ENCODE data around the gene TGM3.

The TGM3 gene

GRCh38 chr20:2312876-2313275 lies 17.1 kb downstream of the TGM3 start:
- no peak for DNase-seq

DNA sequence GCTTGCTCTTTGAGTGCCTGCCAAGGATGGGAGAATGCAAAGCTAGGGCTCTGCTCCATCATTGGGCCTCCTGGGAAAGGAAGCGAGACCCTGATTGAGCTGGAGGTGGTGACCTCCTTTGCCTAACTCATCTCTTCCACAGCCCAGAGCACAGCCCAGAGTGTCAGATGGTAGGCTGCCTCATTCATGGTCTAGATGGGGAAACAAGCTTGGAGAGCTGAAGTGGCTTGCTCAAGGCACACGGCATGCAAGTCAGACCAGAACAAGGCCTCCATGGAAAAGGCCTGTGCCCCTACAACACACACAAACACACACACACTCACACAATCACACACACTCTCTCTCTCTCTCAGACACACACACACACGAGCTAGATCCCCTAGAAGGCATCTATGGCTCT lies 17.5 kb downstream of the TGM3 start:
- DNase-seq, result no peak

GRCh38 chr20:2314759-2315439 lies 19.1 kb downstream of the TGM3 start:
- DNase-seq, result no peak

DNA sequence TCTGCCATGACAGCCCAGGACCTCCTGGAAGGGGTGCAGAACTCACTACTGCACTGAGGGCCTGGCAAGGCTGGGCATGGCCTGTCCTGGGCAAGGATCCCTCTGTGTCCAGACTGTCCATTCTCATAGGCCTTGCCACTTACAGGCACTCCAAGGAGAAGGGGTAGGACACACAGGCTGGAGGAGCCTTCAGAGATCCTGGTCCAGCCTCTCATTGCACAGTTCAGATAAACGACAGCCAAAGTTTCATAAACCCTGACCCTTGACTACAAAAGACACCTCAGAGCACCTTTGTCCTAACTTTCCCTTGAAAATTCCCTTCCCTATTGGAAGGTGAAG lies 19.6 kb downstream of the TGM3 start:
- no peak for DNase-seq

DNA sequence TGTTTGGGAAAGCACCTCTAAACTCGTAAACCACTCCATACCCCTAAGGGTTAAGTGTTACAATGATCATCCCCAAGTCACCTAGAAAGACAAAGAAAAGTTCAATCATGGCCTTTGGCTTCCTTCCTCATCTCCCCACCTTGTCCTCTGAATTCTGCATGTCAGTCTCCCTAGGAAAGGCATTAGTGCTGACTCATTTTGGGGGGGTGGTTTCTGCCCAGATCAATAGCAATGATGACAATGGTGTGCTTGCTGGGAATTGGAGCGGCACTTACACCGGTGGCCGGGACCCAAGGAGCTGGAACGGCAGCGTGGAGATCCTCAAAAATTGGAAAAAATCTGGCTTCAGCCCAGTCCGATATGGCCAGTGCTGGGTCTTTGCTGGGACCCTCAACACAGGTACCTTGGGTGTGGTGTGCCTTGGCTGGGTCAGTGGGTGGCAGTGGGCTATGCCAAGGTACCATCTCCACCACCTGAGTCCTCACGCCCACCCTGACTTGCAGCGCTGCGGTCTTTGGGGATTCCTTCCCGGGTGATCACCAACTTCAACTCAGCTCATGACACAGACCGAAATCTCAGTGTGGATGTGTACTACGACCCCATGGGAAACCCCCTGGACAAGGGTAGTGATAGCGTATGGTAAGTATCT lies 21.2 kb downstream of the TGM3 start:
- no peak for DNase-seq

DNA sequence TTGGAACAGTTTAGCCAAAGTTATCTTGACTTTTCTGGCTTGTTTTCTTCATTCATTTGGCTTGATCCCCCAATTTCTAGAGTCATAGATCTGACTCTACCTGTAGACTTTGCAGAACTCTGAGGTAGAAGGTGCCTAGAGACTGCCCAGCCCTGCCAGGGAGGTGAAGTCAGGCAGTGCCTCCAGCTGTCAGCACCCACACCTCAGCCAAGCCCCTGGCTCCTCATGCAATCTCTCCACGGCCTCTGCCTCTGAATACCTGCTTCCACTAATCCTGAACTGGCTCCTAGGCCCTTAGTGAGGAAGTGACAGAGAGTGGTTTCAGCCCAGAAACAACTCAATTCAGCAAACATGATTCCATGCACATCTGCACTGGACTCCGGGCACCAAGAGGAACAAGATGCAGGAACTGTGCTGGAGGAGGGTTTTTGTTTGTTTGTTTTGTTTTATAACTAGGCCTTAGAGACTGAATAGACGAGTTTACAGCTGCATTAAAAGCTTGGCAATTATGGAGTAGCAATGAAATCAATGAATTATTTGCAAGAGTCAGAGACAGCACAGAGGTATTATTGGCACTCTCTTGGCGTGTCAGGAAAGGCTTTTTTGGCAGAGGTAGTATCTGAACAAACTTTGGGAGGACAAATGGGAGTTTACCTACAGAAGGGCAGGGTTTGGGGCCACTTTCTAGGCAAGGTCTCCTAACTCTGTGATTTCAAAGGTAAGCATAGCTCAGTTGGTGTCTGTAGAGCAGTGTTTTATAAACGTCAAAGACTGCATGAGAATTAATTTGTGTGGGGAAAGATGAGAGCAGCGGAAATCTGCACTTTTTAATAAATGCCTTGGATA lies 25.2 kb downstream of the TGM3 start:
- DNase-seq, result no peak

DNA sequence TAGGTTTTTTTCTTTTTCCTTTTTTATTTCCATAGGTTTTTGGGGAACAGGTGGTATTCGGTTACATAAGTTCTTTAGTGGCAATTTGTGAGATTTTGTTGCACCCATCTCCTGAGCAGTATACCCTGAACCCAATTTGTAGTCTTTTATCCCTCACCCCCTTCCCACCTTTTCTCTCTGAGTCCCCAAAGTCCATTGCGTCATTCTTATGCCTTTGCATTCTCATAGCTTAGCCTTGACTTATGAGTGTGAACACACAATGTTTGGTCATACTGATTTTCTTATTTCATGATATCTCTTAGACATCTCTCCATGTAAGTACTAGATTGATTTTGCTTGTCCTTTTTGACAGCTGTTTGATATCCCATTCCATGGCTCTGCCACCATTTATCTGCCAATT lies 27.2 kb downstream of the TGM3 start:
- no peak for DNase-seq

GRCh38 chr20:2326046-2326445 lies 30.2 kb downstream of the TGM3 start:
- DNase-seq, result no peak

- no peak for DNase-seq
Observed at GRCh38 chr20:2327620-2328555, 32.1 kb downstream of the TGM3 start.

- no peak for DNase-seq
Observed at GRCh38 chr20:2329286-2329685, 33.5 kb downstream of the TGM3 start.

GRCh38 chr20:2330090-2330695 lies 34.4 kb downstream of the TGM3 start:
- DNase-seq, result no peak

GRCh38 chr20:2331106-2331505 lies 35.3 kb downstream of the TGM3 start:
- no peak for DNase-seq

DNA sequence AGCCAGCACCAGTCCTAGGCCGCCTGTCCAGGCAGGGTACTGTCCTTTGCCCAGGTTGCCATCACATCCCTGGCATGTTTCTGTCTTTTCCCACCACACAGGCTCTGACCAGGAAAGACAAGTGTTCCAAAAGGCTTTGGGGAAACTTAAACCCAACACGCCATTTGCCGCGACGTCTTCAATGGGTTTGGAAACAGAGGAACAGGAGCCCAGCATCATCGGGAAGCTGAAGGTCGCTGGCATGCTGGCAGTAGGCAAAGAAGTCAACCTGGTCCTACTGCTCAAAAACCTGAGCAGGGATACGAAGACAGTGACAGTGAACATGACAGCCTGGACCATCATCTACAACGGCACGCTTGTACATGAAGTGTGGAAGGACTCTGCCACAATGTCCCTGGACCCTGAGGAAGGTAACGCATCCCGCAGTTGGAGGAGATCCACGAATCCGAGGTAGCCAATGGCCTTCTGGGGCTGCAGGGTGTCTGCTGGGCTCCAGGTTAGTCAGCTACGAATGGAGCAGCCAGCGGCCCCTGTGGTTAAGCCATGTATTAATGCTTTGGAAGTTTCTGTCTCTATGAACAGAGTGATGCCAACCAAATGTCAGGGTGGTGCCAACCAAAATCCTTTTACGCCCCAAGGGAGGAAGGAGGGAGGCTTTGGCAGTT lies 36.2 kb downstream of the TGM3 start:
- DNase-seq, result no peak

GRCh38 chr20:2332711-2333110 lies 36.9 kb downstream of the TGM3 start:
- DNase-seq, result no peak

- no peak for DNase-seq
Observed at GRCh38 chr20:2333821-2334220, 38.0 kb downstream of the TGM3 start.

DNA sequence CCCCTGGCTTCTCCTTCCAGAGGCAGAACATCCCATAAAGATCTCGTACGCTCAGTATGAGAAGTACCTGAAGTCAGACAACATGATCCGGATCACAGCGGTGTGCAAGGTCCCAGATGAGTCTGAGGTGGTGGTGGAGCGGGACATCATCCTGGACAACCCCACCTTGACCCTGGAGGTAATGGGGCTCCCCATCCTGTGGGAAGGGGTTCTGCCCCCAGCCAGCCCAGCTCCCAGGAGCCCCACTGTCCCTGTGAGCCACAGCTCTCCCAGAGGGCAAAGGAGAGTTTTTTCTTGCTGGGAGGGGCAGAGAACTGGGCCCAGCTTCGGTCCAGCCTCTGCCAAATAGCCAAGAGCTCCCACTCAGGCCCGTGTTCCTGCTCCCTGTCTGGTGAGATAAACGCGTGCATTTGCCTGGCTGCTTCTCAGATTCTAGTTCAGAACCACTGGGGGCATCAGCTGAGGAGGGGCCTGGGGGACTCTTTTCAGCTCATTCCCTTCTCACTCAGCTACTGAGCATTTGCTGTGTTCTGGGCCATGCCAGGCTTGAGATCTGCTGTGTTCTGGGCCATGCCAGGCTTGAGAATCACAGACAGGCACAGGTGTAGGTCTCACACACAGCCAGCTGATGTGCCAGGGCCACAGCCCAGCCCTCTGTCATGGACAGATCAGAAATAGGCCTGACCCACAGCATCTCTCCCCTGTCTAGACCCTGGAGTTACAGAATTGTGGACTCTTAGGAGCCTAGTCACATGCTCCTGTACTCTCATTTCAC lies 39.5 kb downstream of the TGM3 start:
- DNase-seq, result no peak

DNA sequence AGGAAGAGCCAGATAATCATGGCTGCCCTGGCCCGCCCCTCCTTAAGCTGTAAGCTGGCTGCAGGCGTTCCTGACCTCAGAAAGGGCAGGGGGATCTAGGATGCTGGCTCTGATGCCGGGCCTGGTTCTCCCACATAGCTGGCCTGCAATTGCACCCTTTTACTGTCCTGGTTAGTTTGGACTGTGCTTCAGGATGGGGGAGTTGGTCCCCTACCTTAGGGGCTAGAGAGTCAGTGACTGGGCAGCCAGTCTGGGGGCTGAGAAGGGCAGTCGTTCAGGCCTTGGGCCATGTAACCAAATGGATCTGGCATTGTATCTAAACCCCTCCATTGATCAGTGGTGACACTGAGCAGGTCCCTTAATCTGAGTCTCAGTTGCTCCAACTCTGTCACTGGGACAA lies 40.7 kb downstream of the TGM3 start:
- no peak for DNase-seq

DNA sequence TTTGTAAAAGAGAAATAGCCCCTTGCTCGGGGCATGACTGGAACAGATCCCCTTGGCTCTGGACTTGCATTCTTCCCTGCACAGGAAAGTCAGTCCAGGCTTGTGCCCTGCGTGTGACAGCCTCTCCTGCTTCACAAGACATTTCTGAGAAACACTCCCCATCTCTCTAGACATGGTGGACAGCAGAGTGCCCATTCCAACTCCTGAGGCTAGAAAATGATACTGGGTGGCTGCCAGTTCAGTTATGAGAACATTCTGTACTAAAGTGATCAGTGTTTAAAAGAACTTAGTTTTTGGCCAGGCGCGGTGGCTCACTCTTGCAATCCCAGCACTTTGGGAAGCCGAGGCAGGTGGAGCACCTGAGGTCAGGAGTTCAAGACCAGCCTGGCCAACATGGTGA lies 41.3 kb downstream of the TGM3 start:
- no peak for DNase-seq

GRCh38 chr20:2338411-2339066 lies 42.7 kb downstream of the TGM3 start:
- no peak for DNase-seq

DNA sequence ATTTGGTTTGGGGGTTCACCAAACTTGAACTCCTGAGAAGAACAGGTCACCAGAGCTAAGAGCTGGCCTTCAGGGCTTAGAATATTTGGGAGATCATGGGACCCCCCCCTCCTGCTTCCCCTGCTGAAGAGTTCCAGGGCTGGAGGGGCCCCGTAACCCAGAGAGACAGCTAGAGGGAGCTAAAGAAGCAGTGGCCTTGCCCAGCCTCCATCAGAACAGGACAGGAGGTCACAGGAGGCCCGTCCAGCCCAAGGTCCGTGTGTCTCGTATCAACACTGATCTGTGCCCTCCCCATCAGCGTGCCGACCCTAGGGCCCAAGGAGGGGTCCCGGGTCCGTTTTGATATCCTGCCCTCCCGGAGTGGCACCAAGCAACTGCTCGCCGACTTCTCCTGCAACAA lies 44.3 kb downstream of the TGM3 start:
- DNase-seq, result no peak

GRCh38 chr20:2340823-2341222 lies 45.0 kb downstream of the TGM3 start:
- DNase-seq, result no peak

All from stimulated activated CD8-positive, alpha-beta memory T cell treated with anti-CD3 and anti-CD28 coated beads, Interleukin-4, amount 100 ng/mL, for 48 hours (primary cell).